ENCODE data around the gene GPR137C. TPM values are rescaled to one million over a fixed set of nuclear protein-coding genes. Genes with fewer than 3 reads are reported as not detected.

GPR137C gene
- total RNA-seq, 1 experiment from 2014 or later, result 4.3 TPM

DNA sequence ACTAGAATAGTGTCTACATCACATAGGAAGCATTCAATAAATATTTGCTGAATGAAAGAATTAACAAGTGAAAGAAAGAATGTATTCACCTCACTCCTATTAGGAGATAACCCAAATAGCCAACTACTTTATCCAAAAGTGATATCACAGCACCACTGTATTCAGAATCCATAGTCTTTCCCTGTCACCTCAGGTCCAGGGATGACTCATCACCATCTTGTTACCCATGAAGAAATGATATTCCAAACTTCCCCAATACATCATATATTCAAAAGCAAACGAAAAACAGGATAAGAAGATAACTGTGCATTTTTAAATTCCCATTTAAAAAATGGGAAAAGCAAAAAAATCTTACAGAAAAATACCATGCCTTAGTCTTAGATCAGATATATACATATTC, 39.4 kb upstream of the GPR137C start:
- H3K27ac ChIP-seq (ENCODE audit: insufficient read length, low read depth, low read length), result no peak overlapping the region
- H3K4ac ChIP-seq (ENCODE audit: low read depth, low read length), result no peak overlapping the region
- no peaks in the 10 kb centered on the region for H3K27me3 Mint-ChIP-seq (ENCODE audit: low read depth)
- TF ChIP-seq, protein P1, sequence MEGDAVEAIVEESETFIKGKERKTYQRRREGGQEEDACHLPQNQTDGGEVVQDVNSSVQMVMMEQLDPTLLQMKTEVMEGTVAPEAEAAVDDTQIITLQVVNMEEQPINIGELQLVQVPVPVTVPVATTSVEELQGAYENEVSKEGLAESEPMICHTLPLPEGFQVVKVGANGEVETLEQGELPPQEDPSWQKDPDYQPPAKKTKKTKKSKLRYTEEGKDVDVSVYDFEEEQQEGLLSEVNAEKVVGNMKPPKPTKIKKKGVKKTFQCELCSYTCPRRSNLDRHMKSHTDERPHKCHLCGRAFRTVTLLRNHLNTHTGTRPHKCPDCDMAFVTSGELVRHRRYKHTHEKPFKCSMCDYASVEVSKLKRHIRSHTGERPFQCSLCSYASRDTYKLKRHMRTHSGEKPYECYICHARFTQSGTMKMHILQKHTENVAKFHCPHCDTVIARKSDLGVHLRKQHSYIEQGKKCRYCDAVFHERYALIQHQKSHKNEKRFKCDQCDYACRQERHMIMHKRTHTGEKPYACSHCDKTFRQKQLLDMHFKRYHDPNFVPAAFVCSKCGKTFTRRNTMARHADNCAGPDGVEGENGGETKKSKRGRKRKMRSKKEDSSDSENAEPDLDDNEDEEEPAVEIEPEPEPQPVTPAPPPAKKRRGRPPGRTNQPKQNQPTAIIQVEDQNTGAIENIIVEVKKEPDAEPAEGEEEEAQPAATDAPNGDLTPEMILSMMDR (conservative IDR thresholded peaks at IDR 0.05), result no peak
- no peaks in the 10 kb centered on the region for H3K79me1 ChIP-seq (ENCODE audit: insufficient read depth, low read depth, low read length, poor library complexity, severe bottlenecking)
- H3K4me1 ChIP-seq (ENCODE audit: insufficient read depth, low read length), result no peaks in the 10 kb centered on the region
- H4K91ac ChIP-seq (ENCODE audit: insufficient read length, low read depth, low read length), result no peak overlapping the region
- no peak overlapping the region for H3K18ac ChIP-seq (ENCODE audit: insufficient read length, low read depth, low read length)
- no peaks in the 10 kb centered on the region for H3K9me3 ChIP-seq (ENCODE audit: control insufficient read depth, low read depth, low read length)
- no peaks in the 10 kb centered on the region for H3K23me2 ChIP-seq (ENCODE audit: insufficient read length, low read depth, low read length, poor library complexity, severe bottlenecking)
- H4K8ac ChIP-seq (replicated peaks; ENCODE audit: insufficient read length, low read depth, low read length), result no peak overlapping the region
- no peak overlapping the region for H3K27ac Mint-ChIP-seq
- H3K56ac ChIP-seq (ENCODE audit: insufficient read length, low read depth, low read length), result no peak overlapping the region
- H3K79me2 ChIP-seq (ENCODE audit: insufficient read depth, low read length), result no peaks in the 10 kb centered on the region
- H2AFZ ChIP-seq (ENCODE audit: low read length), result no peak overlapping the region
- DNase-seq, result no peak
- no peak overlapping the region for H2BK15ac ChIP-seq (ENCODE audit: low read depth, low read length)
- H3K9ac ChIP-seq (ENCODE audit: extremely low read depth, insufficient read length, low read length), result no peak overlapping the region
- no peak overlapping the region for H2BK120ac ChIP-seq (ENCODE audit: low read depth, low read length, poor library complexity, severe bottlenecking)
- no peak overlapping the region for H3K4me2 ChIP-seq (ENCODE audit: insufficient read depth, insufficient read length, low read length)
- no CpG with 5 or more reads among the region's 1 CpG for WGBS (ENCODE audit: extremely low coverage, insufficient read length, low lambda C conversion rate)
- no peak overlapping the region for H2BK12ac ChIP-seq (ENCODE audit: insufficient read length, low read depth, low read length)
- H3K4me1 Mint-ChIP-seq, result peaks cover 5 to 14% of the 10 kb centered on the region in 2 experiments; a peak in 3 of 4 replicates
- no peak overlapping the region for H3K23ac ChIP-seq (ENCODE audit: insufficient read length, low read depth, low read length)
- H3K14ac ChIP-seq (ENCODE audit: insufficient read depth, low read length), result no peak overlapping the region
- no peaks in the 10 kb centered on the region for H3K27me3 ChIP-seq (ENCODE audit: insufficient read depth, low read length)
- H4K20me1 ChIP-seq (ENCODE audit: control insufficient read depth, insufficient read depth, insufficient read length), result no peaks in the 10 kb centered on the region
- no peaks in the 10 kb centered on the region; a peak in 2 of 5 replicates for H3K9me3 Mint-ChIP-seq
- no peak overlapping the region for H3K4me3 Mint-ChIP-seq
- no peak overlapping the region for H2AK5ac ChIP-seq (ENCODE audit: insufficient read length, low read length)
- H2BK5ac ChIP-seq (ENCODE audit: insufficient read length, low read length), result no peak overlapping the region
- no peak overlapping the region for H3T11ph ChIP-seq (ENCODE audit: low read length)
- no peak overlapping the region for H2BK20ac ChIP-seq (ENCODE audit: low read depth, low read length, poor library complexity, severe bottlenecking)
- H4K5ac ChIP-seq (ENCODE audit: insufficient read length, low read depth, low read length), result no peak overlapping the region
- H3K36me3 Mint-ChIP-seq (ENCODE audit: insufficient read depth in 1 of 3, low read depth in 3 of 3), result peaks cover 1 to 7% (median 5%) of the 10 kb centered on the region in 3 experiments; a peak in 5 of 7 replicates

Measured in H9 (cell line).